BJ (cell line): ENCODE data around the gene MEOX2. TPM values are rescaled to one million over a fixed set of nuclear protein-coding genes. Genes with fewer than 3 reads are reported as not detected.

Experiments used
- CTCF ChIA-PET: fragments of 350-600 bp; formaldehyde crosslinking; extraction: SDS; loops from one replicate; lab custom pipeline; 2021; ENCODE audit warnings: antibody characterized with exemption, inconsistent platforms; lab: Yijun Ruan, JAX
- POLR2A ChIA-PET: fragments of 300-600 bp; sonication (Branson Sonifier 250); formaldehyde crosslinking; extraction: SDS; loops from one replicate; lab custom pipeline; 2021; ENCODE audit warnings: antibody characterized with exemption; lab: Charles Lee
- DNase-seq: peaks from one replicate; pipeline ENCODE4 v3.0.0-alpha.2; 2011; ENCODE audit warnings: low read depth
- H3K27me3 ChIP-seq: 2 replicates; pipeline ENCODE4 v1.6.0; 2011; ENCODE audit warnings: low read length; ENCODE audit not compliant: control insufficient read depth, insufficient read depth
- H3K36me3 ChIP-seq: 2 replicates; pipeline ENCODE4 v1.5.1; 2011; ENCODE audit warnings: low read length; ENCODE audit not compliant: control insufficient read depth, insufficient read depth
- H3K4me3 ChIP-seq: 2 replicates; pipeline ENCODE4 v1.5.1; 2011; ENCODE audit warnings: low read depth, mild to moderate bottlenecking, control low read depth, low read length
- polyA plus RNA-seq: library from polyadenylated mRNA; depleted of rRNA; stranded (reverse); fragments of >200 nt; gene quantifications from 2 replicates; pipeline ENCODE4 v1.2.3, GENCODE V29; 2011
- TF ChIP-seq, protein P1 (sequence below): IDR thresholded peaks from 2 replicates; pipeline ENCODE4 v1.5.1; 2011; ENCODE audit warnings: low read depth, mild to moderate bottlenecking, control low read depth, inconsistent platforms, low read length, moderate library complexity; ENCODE audit not compliant: insufficient read depth

MEOX2 gene
- polyA plus RNA-seq, 1 experiment = not detected

DNA sequence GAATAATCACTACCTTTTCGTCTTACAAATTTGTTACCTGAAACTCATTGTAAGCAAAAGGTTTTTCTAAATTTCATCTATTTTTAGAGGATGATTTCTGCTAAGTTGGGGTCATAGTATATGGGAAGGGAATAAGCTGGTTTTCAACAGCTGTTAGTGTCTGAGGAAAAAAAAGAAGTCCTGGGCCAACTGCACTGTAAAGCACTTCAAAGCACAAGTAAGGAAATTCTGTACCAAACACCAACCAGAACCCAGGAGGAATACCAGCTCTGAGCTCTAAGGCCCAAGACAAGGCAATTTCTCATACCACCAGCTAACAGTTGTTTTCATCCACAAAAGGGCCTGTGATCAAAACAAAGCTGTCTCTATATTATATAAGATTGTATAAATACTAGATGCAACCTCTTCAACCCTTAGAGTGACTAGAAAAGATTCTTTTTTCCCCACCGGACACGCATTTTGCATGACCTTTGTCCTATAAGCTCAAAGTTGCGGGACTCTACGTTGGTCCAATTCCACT lies 6.1 kb upstream of the MEOX2 start:
- TF ChIP-seq, protein P1, sequence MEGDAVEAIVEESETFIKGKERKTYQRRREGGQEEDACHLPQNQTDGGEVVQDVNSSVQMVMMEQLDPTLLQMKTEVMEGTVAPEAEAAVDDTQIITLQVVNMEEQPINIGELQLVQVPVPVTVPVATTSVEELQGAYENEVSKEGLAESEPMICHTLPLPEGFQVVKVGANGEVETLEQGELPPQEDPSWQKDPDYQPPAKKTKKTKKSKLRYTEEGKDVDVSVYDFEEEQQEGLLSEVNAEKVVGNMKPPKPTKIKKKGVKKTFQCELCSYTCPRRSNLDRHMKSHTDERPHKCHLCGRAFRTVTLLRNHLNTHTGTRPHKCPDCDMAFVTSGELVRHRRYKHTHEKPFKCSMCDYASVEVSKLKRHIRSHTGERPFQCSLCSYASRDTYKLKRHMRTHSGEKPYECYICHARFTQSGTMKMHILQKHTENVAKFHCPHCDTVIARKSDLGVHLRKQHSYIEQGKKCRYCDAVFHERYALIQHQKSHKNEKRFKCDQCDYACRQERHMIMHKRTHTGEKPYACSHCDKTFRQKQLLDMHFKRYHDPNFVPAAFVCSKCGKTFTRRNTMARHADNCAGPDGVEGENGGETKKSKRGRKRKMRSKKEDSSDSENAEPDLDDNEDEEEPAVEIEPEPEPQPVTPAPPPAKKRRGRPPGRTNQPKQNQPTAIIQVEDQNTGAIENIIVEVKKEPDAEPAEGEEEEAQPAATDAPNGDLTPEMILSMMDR = no peak
- no peaks in the 10 kb centered on the region for H3K36me3 ChIP-seq
- ChIA-PET CTCF (no interaction called here), POLR2A (no interaction called here)
- no peak for DNase-seq
- peaks cover 9% of the 10 kb centered on the region for H3K27me3 ChIP-seq
- H3K4me3 ChIP-seq = no peak overlapping the region

DNA sequence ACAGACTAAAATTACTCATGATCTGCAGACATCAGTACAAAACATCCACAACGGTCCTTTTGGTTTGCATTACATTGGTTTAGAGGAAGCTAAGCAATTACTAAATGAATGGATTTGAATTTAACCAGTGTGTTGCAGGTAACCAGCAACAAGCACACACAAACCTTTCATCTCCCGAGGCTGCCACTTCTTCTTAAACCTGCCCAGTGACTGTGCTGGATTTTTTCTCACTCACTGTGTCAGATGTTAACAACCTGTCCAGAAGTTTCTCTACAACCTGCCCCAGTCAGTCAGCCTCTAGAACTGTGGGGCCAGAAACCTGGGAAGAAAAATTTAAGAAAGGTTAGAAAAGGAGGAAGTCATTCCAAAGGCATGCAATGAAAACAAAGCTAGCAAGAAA lies 2.4 kb upstream of the MEOX2 start:
- Histone ChIP-seq H3K36me3 (no peaks in the 10 kb centered on the region), H3K27me3 (peaks cover 36% of the 10 kb centered on the region), H3K4me3 (no peak overlapping the region)
- ChIA-PET POLR2A (no interaction called here), CTCF (no interaction called here)
- DNase-seq = no peak
- TF ChIP-seq, protein P1 = no peak

DNA sequence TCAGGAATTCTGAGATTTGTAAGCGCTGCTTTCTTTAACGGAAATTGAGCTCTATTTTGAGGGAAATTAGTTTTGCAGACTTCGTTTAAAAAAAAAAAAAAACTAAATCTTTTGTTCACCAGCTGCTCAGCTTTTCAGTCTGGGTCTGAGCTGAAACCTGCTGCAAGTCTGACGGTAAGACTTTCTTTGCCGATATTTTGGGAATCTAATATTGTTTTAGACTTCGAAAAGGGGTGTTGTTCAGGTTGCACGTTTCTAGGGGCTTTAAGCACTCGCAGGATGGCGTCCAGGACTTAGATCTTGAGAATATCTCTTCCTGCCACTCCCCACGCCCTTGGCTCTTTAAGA lies 1.8 kb upstream of the MEOX2 start:
- no peak overlapping the region for H3K4me3 ChIP-seq
- H3K36me3 ChIP-seq = no peaks in the 10 kb centered on the region
- ChIA-PET POLR2A (no interaction called here), CTCF (no interaction called here)
- peaks cover 36% of the 10 kb centered on the region for H3K27me3 ChIP-seq
- DNase-seq = no peak
- TF ChIP-seq, protein P1 = no peak

DNA sequence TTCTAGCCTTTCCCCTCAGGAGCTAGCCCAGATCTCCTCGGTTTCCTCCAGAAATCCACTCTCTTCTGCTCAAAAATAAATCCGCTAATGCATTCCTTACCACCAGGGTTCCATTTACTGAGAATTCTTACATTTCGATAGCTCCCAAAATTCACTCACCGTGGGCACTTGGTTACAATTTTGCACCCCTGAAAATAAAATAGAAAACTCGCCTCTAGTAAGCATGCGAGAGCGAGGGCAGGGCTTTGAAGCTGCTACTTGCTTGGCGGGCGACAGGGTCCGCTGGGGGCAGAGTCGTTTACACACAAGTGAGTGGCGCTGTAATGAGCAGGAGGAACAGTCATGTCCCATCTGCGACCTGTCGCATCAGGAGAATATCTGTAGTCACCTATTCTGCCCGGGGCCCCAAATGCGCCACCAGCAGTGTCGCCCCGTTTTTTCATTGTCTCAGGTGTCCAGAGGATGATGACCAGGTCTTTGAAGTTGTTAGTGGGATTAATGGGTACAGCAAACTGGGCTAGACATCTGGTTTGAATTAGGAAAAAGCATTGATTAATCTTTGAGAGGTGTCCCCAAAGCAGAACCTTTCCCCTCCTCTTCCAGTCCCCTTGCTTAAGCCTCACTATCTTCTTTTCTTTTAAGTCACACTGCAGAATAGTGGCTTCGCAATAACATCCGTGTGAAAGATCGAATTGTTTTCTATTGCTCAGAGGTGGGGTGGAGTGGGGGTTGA lies 1.2 kb upstream of the MEOX2 start:
- ChIA-PET CTCF (interaction anchor here (1.1 kb wide), 1 partner anchor 21 kb away, joined by 3 read pairs; no protein-coding TSS in a partner anchor), POLR2A (no interaction called here)
- H3K27me3 ChIP-seq = peaks cover 36% of the 10 kb centered on the region
- no peaks in the 10 kb centered on the region for H3K36me3 ChIP-seq
- no peak overlapping the region for H3K4me3 ChIP-seq
- TF ChIP-seq, protein P1 = no peak
- no peak for DNase-seq

DNA sequence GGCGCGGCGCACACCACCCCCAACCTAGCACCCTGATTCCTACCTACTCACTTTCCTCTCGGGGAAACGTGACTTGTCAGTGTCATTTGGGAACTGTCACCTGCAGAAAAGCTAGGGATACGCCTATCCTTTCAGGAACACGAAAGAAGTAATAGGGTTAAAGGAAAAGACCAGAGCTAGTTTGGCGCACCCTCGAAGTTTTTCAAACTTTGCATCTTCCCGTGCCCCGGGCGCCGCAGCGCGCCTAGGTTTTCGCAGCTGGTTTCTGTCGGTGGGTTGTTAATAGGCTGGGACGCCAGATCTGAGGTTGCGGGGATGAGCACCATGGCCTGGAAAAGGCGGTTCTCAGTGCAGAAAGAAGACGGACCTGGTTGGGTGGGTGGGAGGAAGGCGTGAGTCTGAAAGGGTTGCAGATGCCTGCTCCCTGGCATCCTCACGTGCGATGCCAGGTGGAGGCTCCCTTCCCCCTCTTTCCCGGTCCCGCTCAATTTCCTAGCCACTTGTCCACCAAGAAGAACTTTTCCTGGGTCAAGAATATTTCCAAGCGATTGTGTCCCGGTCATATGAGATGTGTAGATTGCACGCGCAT lies 568 bp upstream of the MEOX2 start:
- Histone ChIP-seq H3K4me3 (no peak overlapping the region), H3K27me3 (peaks cover 36% of the 10 kb centered on the region), H3K36me3 (no peaks in the 10 kb centered on the region)
- ChIA-PET POLR2A (no interaction called here), CTCF (interaction anchor here (1.1 kb wide), 1 partner anchor 22 kb away, joined by 3 read pairs; no protein-coding TSS in a partner anchor)
- DNase-seq = no peak
- TF ChIP-seq, protein P1 = no peak
